K562 (cell line): Measurements from ENCODE around the gene PLK4. TPM values are rescaled to one million over a fixed set of nuclear protein-coding genes. Genes with fewer than 3 reads are reported as not detected.

Experiments used
- ARID1B ChIP-seq: fragments of 450-650 bp; IDR thresholded peaks from 2 replicates; pipeline ENCODE4 v1.6.1; 2016; ENCODE audit warnings: antibody characterized with exemption, mild to moderate bottlenecking, inconsistent platforms
- ARID3B ChIP-seq: fragments of 250-450 bp; sonication (Bioruptor Pico); IDR thresholded peaks from 2 replicates; pipeline ENCODE4 v1.4.0; 2020; ENCODE audit warnings: borderline replicate concordance
- BCLAF1 ChIP-seq, 2 experiments: fragments of 450-650 bp in 1 of 2; IDR thresholded peaks; 2 replicates each; pipeline ENCODE4 v1.6.1; 2011 to 2017; ENCODE audit warnings: low read depth in 2 of 2, antibody characterized with exemption in 1 of 2, borderline replicate concordance in 1 of 2, low read length in 1 of 2, mild to moderate bottlenecking in 1 of 2, mixed read lengths in 1 of 2; ENCODE audit not compliant: control insufficient read depth in 1 of 2
- CREBBP ChIP-seq: IDR thresholded peaks from one replicate; pipeline ENCODE4 v1.6.1; 2012; ENCODE audit warnings: low read depth, mild to moderate bottlenecking, control low read depth, inconsistent platforms, low read length
- FOS ChIP-seq: IDR thresholded peaks from 3 replicates; pipeline ENCODE4 v1.6.1; 2011; ENCODE audit not compliant: insufficient read length; ENCODE audit errors: extremely low read depth
- HDAC3 ChIP-seq: fragments of 450-650 bp; IDR thresholded peaks from 2 replicates; pipeline ENCODE4 v1.6.1; 2018; ENCODE audit warnings: borderline replicate concordance, mild to moderate bottlenecking, moderate library complexity; ENCODE audit not compliant: partially characterized antibody
- JUN ChIP-seq, 2 experiments: sonication (generic) in 1 of 2; formaldehyde crosslinking in 1 of 2; IDR thresholded peaks; 2 replicates each; pipeline versions ENCODE4 v1.6.1 to v1.8.0; 2012 to 2022; ENCODE audit warnings: borderline replicate concordance in 2 of 2, mild to moderate bottlenecking in 2 of 2, improper control_type of control experiment in 1 of 2, low read depth in 1 of 2, low read length in 1 of 2, missing genetic modification reagents in 1 of 2
- JUND ChIP-seq, 2 experiments: IDR thresholded peaks; 2 replicates in 1 of 2; 3 replicates in 1 of 2; pipeline ENCODE4 v1.6.1; 2011; ENCODE audit warnings: borderline replicate concordance in 2 of 2, low read depth in 2 of 2, low read length in 2 of 2, improper control_type of control experiment in 1 of 2, missing biosample characterization in 1 of 2, missing genetic modification characterization in 1 of 2, missing genetic modification reagents in 1 of 2
- L3MBTL2 ChIP-seq: fragments of 450-650 bp; IDR thresholded peaks from 2 replicates; pipeline ENCODE4 v1.6.1; 2016; ENCODE audit warnings: mild to moderate bottlenecking, moderate library complexity
- MTA3 ChIP-seq: fragments of 450-650 bp; formaldehyde crosslinking; IDR thresholded peaks from 2 replicates; pipeline ENCODE4 v1.6.1; 2017; ENCODE audit warnings: mild to moderate bottlenecking, borderline replicate concordance
- NBN ChIP-seq: fragments of 450-650 bp; IDR thresholded peaks from 2 replicates; pipeline ENCODE4 v1.6.1; 2016; ENCODE audit warnings: low read depth, mild to moderate bottlenecking
- NONO ChIP-seq, 2 experiments: fragments of 200-400 bp in 1 of 2; fragments of 450-650 bp in 1 of 2; formaldehyde crosslinking in 1 of 2; IDR thresholded peaks; 2 replicates each; pipeline ENCODE4 v1.6.1; 2017; ENCODE audit warnings: low read depth in 2 of 2, mild to moderate bottlenecking in 2 of 2, moderate library complexity in 2 of 2, low read length in 1 of 2
- PTTG1 ChIP-seq: fragments of 450-650 bp; IDR thresholded peaks from 2 replicates; pipeline ENCODE4 v1.6.1; 2016; ENCODE audit warnings: low read depth, mild to moderate bottlenecking, missing genetic modification characterization, missing compliant biosample characterization
- THRA ChIP-seq: fragments of 450-650 bp; IDR thresholded peaks from 2 replicates; pipeline ENCODE4 v1.6.1; 2017; ENCODE audit warnings: mild to moderate bottlenecking, moderate library complexity
- polyA plus RNA-seq, 8 experiments: library from polyadenylated mRNA; depleted of rRNA in 4 of 8; stranded (reverse) in 5 of 8; unstranded in 3 of 8; fragments of >200 nt; fragmentation: Nextera tagmentation in 2 of 8; fragmentation: Illumina TruSeq in 1 of 8; extraction: Ambion mirVana in 2 of 8; extraction: Trizol in 1 of 8; gene quantifications; 2 replicates each; pipeline versions ENCODE4 v1.2.1 to v1.2.3, GENCODE V29; 2011 to 2014; ENCODE audit warnings: inconsistent platforms in 1 of 8, missing spikeins in 1 of 8
- total RNA-seq, 7 experiments: library from RNA; depleted of rRNA in 6 of 7; stranded (reverse); fragments of >200 nt in 6 of 7; fragmentation: Illumina TruSeq in 2 of 7; extraction: Trizol in 2 of 7; gene quantifications; 2 replicates each; pipeline versions ENCODE4 v1.2.1 to v1.2.3, GENCODE V29; 2011 to 2021; ENCODE audit warnings: low replicate concordance in 1 of 7

Gene PLK4
- total and polyA plus RNA-seq, 9 of the 15 experiments (the other 6 are each of a cell fraction or from before 2014, with no cell fraction given): 16.2 to 95.3 (median 54.3) TPM

- TF ChIP-seq JUND (IDR thresholded peaks at IDR 0.05; ENCODE audit: borderline replicate concordance, low read depth, low read length) (peak; percentile 83), JUND (tag; IDR thresholded peaks at IDR 0.05; ENCODE audit: borderline replicate concordance, low read depth, low read length) (peak; percentile 86; the same call in 1 of the 3 replicates), JUN (IDR thresholded peaks at IDR 0.05; ENCODE audit: borderline replicate concordance, low read depth, low read length) (peak; percentile 56; the same call in 1 of the 2 replicates), JUN (CRISPR knock-in tag; IDR thresholded peaks at IDR 0.05; ENCODE audit: borderline replicate concordance) (no peak), NONO (IDR thresholded peaks at IDR 0.05; ENCODE audit: low read depth in 2 of 2, low read length in 1 of 2) (no peak), NBN (no peak), ARID1B (peak; percentile 76), FOS (no peak), HDAC3 (no peak), ARID3B (no peak), PTTG1 (tag) (no peak), THRA (no peak), MTA3 (0 out of 2 replicates have a peak, but pooled peaks have one; percentile 50), CREBBP (no peak), BCLAF1 (IDR thresholded peaks at IDR 0.05; ENCODE audit: borderline replicate concordance in 1 of 2, control insufficient read depth in 1 of 2, low read depth in 2 of 2, low read length in 1 of 2) (no peak), L3MBTL2 (no peak)
Observed at GRCh38 chr4:127870688-127871087, 10.0 kb upstream of the PLK4 start (continued).
